ENCODE data around the gene TMSB4X.

Gene TMSB4X

GRCh38 chrX:12965131-12965940 lies 9.6 kb upstream of the TMSB4X start:
- H3K9ac ChIP-seq (ENCODE audit: low read length), result no peak overlapping the region
- no peak overlapping the region for H3K4me3 ChIP-seq (ENCODE audit: low read depth, low read length, poor library complexity, severe bottlenecking)

DNA sequence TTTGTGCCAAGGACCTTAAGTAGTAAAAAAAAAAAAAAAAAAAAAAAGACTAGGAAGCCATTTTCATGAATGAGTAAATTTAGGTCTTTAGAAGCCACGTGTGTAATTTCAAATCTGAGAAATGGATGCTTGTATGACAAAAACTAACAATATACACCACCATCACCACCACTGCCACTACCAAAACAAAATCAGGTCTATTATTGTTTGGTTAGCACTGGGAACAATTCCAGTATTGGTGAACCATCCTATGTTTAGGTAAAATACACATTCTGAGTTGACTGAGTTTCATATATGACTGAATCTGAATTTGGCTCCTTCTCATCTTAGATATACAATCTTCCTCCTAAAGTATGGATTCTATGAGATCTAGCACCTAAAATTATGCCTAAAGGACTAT lies 8.8 kb upstream of the TMSB4X start:
- Histone ChIP-seq H3K36me3 (ENCODE audit: insufficient read depth, low read length) (no peaks in the 10 kb centered on the region), H3K4me1 (ENCODE audit: insufficient read depth, low read length, severe bottlenecking) (peaks cover 32% of the 10 kb centered on the region), H3F3A (ENCODE audit: insufficient read depth, low read length) (no peaks in the 10 kb centered on the region), H4K20me1 (ENCODE audit: insufficient read depth, low read length) (no peaks in the 10 kb centered on the region), H3K9me2 (ENCODE audit: low read depth, low read length) (no peaks in the 10 kb centered on the region), H3K9me3 (ENCODE audit: low read length) (no peaks in the 10 kb centered on the region), H3K27me3 (ENCODE audit: insufficient read depth, low read length) (no peaks in the 10 kb centered on the region), H3K79me2 (ENCODE audit: insufficient read depth, low read length) (no peaks in the 10 kb centered on the region), H2AFZ (ENCODE audit: low read length) (no peak overlapping the region), H3K4me3 (ENCODE audit: low read depth, low read length, poor library complexity, severe bottlenecking) (no peak overlapping the region), H3K4me2 (ENCODE audit: low read length) (no peak overlapping the region), H3K9ac (ENCODE audit: low read length) (no peak overlapping the region), H3K27ac (ENCODE audit: low read depth, low read length, poor library complexity, severe bottlenecking) (no peak overlapping the region)
- TF ChIP-seq EZH2 (IDR thresholded peaks at IDR 0.05; ENCODE audit: borderline replicate concordance, low read length), result no peak
- TF ChIP-seq, protein P1, sequence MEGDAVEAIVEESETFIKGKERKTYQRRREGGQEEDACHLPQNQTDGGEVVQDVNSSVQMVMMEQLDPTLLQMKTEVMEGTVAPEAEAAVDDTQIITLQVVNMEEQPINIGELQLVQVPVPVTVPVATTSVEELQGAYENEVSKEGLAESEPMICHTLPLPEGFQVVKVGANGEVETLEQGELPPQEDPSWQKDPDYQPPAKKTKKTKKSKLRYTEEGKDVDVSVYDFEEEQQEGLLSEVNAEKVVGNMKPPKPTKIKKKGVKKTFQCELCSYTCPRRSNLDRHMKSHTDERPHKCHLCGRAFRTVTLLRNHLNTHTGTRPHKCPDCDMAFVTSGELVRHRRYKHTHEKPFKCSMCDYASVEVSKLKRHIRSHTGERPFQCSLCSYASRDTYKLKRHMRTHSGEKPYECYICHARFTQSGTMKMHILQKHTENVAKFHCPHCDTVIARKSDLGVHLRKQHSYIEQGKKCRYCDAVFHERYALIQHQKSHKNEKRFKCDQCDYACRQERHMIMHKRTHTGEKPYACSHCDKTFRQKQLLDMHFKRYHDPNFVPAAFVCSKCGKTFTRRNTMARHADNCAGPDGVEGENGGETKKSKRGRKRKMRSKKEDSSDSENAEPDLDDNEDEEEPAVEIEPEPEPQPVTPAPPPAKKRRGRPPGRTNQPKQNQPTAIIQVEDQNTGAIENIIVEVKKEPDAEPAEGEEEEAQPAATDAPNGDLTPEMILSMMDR (IDR thresholded peaks at IDR 0.05; ENCODE audit: low read length), result no peak

More at GRCh38 chrX:12965131-12965940, 9.6 kb upstream of the TMSB4X start:
- no peak for TF ChIP-seq EZH2 (IDR thresholded peaks at IDR 0.05; ENCODE audit: borderline replicate concordance, low read length)
- TF ChIP-seq, protein P1 (IDR thresholded peaks at IDR 0.05; ENCODE audit: low read length), result no peak
- no peaks in the 10 kb centered on the region for H3K36me3 ChIP-seq (ENCODE audit: insufficient read depth, low read length)
- H3K9me3 ChIP-seq (ENCODE audit: low read length), result no peaks in the 10 kb centered on the region
- H3K4me2 ChIP-seq (ENCODE audit: low read length), result no peak overlapping the region
- H2AFZ ChIP-seq (ENCODE audit: low read length), result no peak overlapping the region
- peaks cover 26% of the 10 kb centered on the region for H3K4me1 ChIP-seq (ENCODE audit: insufficient read depth, low read length, severe bottlenecking)
- no peaks in the 10 kb centered on the region for H4K20me1 ChIP-seq (ENCODE audit: insufficient read depth, low read length)
- no peaks in the 10 kb centered on the region for H3K9me2 ChIP-seq (ENCODE audit: low read depth, low read length)
- H3K79me2 ChIP-seq (ENCODE audit: insufficient read depth, low read length), result no peaks in the 10 kb centered on the region
- no peaks in the 10 kb centered on the region for H3K27me3 ChIP-seq (ENCODE audit: insufficient read depth, low read length)
- H3K27ac ChIP-seq (ENCODE audit: low read depth, low read length, poor library complexity, severe bottlenecking), result no peak overlapping the region
- H3F3A ChIP-seq (ENCODE audit: insufficient read depth, low read length), result 0 out of 2 replicates have a peak, but pooled peaks cover under 1% of the 10 kb centered on the region

GRCh38 chrX:12967711-12968465 lies 7.0 kb upstream of the TMSB4X start:
- Histone ChIP-seq H4K20me1 (ENCODE audit: insufficient read depth, low read length) (no peaks in the 10 kb centered on the region), H3K4me3 (ENCODE audit: low read depth, low read length, poor library complexity, severe bottlenecking) (no peak overlapping the region), H3K9me3 (ENCODE audit: low read length) (no peaks in the 10 kb centered on the region), H3K36me3 (ENCODE audit: insufficient read depth, low read length) (no peaks in the 10 kb centered on the region), H3K79me2 (ENCODE audit: insufficient read depth, low read length) (peaks cover 2% of the 10 kb centered on the region; the same call in 1 of the 2 replicates), H3K27me3 (ENCODE audit: insufficient read depth, low read length) (no peaks in the 10 kb centered on the region), H3K9me2 (ENCODE audit: low read depth, low read length) (no peaks in the 10 kb centered on the region), H2AFZ (ENCODE audit: low read length) (no peak overlapping the region), H3F3A (ENCODE audit: insufficient read depth, low read length) (no peaks in the 10 kb centered on the region), H3K9ac (ENCODE audit: low read length) (no peak overlapping the region), H3K4me1 (ENCODE audit: insufficient read depth, low read length, severe bottlenecking) (peaks cover 43% of the 10 kb centered on the region), H3K4me2 (ENCODE audit: low read length) (no peak overlapping the region), H3K27ac (ENCODE audit: low read depth, low read length, poor library complexity, severe bottlenecking) (no peak overlapping the region)
- no peak for TF ChIP-seq EZH2 (IDR thresholded peaks at IDR 0.05; ENCODE audit: borderline replicate concordance, low read length)
- TF ChIP-seq, protein P1 (IDR thresholded peaks at IDR 0.05; ENCODE audit: low read length), result no peak
